GM06990 (cell line): ENCODE data around the gene TLE1.

Experiments
- DNase-seq: peaks from one replicate; pipeline ENCODE4 v3.0.0-alpha.2; 2011; ENCODE audit not compliant: insufficient read length; ENCODE audit errors: extremely low read depth
- H3K27me3 ChIP-seq: replicated peaks from 2 replicates; pipeline ENCODE4 v1.6.0; 2011; ENCODE audit warnings: low read length; ENCODE audit not compliant: control insufficient read depth, insufficient read depth
- H3K36me3 ChIP-seq: 2 replicates; pipeline ENCODE4 v1.5.1; 2011; ENCODE audit warnings: low read length; ENCODE audit not compliant: control insufficient read depth, insufficient read depth
- H3K4me3 ChIP-seq: replicated peaks from 2 replicates; pipeline ENCODE4 v1.5.1; 2011; ENCODE audit warnings: low read depth, mild to moderate bottlenecking, control low read depth, low read length
- CTCF ChIP-seq: IDR thresholded peaks from 2 replicates; pipeline ENCODE4 v1.5.1; 2011; ENCODE audit warnings: low read length, control low read depth, mild to moderate bottlenecking, inconsistent platforms; ENCODE audit not compliant: insufficient read depth, poor library complexity, severe bottlenecking

TLE1 gene

GRCh38 chr9:81687521-81688261, 1.7 kb downstream of the TLE1 start:
- H3K36me3 ChIP-seq: no peaks in the 10 kb centered on the region
- H3K27me3 ChIP-seq: no peaks in the 10 kb centered on the region; the same call in 1 of the 2 replicates
- no peak for TF ChIP-seq CTCF
- peak overlapping the region; percentile 36 for H3K4me3 ChIP-seq
- no peak for DNase-seq

GRCh38 chr9:81686614-81687520, 2.5 kb downstream of the TLE1 start:
- DNase-seq: peak; percentile 24
- H3K4me3 ChIP-seq: peak overlapping the region; percentile 36
- TF ChIP-seq CTCF: peak; percentile 29

GRCh38 chr9:81685763-81686613, 3.4 kb downstream of the TLE1 start:
- Histone ChIP-seq H3K4me3 (no peak overlapping the region), H3K27me3 (no peaks in the 10 kb centered on the region; the same call in 1 of the 2 replicates), H3K36me3 (no peaks in the 10 kb centered on the region)
- no peak for DNase-seq
- no peak for TF ChIP-seq CTCF

More at GRCh38 chr9:81686614-81687520, 2.5 kb downstream of the TLE1 start:
- Histone ChIP-seq H3K36me3 (no peaks in the 10 kb centered on the region), H3K27me3 (no peaks in the 10 kb centered on the region; the same call in 1 of the 2 replicates)

- no peak for TF ChIP-seq CTCF
- Histone ChIP-seq H3K27me3 (no peaks in the 10 kb centered on the region; the same call in 1 of the 2 replicates), H3K4me3 (no peak overlapping the region), H3K36me3 (no peaks in the 10 kb centered on the region)
- DNase-seq: no peak
Observed at GRCh38 chr9:81684635-81685034, 4.7 kb downstream of the TLE1 start.

GRCh38 chr9:81683704-81684103, 5.6 kb downstream of the TLE1 start:
- Histone ChIP-seq H3K4me3 (no peak overlapping the region), H3K27me3 (no peaks in the 10 kb centered on the region; the same call in 1 of the 2 replicates), H3K36me3 (no peaks in the 10 kb centered on the region)
- no peak for TF ChIP-seq CTCF
- DNase-seq: no peak
